CD14-positive monocyte (primary cell): Measurements from ENCODE around the gene NOP56. TPM values are rescaled to one million over a fixed set of nuclear protein-coding genes. Genes with fewer than 3 reads are reported as not detected.

ENCODE experiments used
- DNase-seq, 3 donors: peaks; one replicate each; pipeline ENCODE4 v3.0.0-alpha.2; 2011 to 2022
- H2AFZ ChIP-seq: 2 replicates; pipeline ENCODE4 v1.6.0; 2012; ENCODE audit warnings: mild to moderate bottlenecking, low read depth, low read length, inconsistent platforms; ENCODE audit not compliant: insufficient read depth, poor library complexity, severe bottlenecking
- H3K27ac ChIP-seq, 2 donors: 1 replicate in 1 of 2; 2 replicates in 1 of 2; pipeline ENCODE4 v1.5.1; 2012 to 2013; ENCODE audit warnings: low read length in 2 of 2, control low read depth in 1 of 2, inconsistent platforms in 1 of 2, low read depth in 1 of 2, mild to moderate bottlenecking in 1 of 2
- H3K27me3 ChIP-seq, 2 donors: one replicate each; pipeline versions ENCODE4 v1.6.0 to v1.6.1; 2011 to 2013; ENCODE audit warnings: low read length in 2 of 2; ENCODE audit not compliant: control insufficient read depth in 2 of 2, insufficient read depth in 2 of 2
- H3K36me3 ChIP-seq, 2 donors: replicated peaks in 1 of 2; 1 replicate in 1 of 2; 2 replicates in 1 of 2; pipeline versions ENCODE4 v1.5.1 to v1.6.1; 2012 to 2013; ENCODE audit warnings: low read length in 2 of 2, control low read depth in 1 of 2, inconsistent platforms in 1 of 2, mild to moderate bottlenecking in 1 of 2; ENCODE audit not compliant: insufficient read depth in 2 of 2, control insufficient read depth in 1 of 2
- H3K4me1 ChIP-seq, 2 donors: 1 replicate in 1 of 2; 2 replicates in 1 of 2; pipeline versions ENCODE4 v1.5.1 to v1.6.1; 2012 to 2013; ENCODE audit warnings: low read length in 2 of 2, control low read depth in 1 of 2, inconsistent platforms in 1 of 2, mild to moderate bottlenecking in 1 of 2, moderate library complexity in 1 of 2; ENCODE audit not compliant: insufficient read depth in 2 of 2, control insufficient read depth in 1 of 2
- H3K4me2 ChIP-seq: replicated peaks from 2 replicates; pipeline ENCODE3; 2012; ENCODE audit warnings: low read length, moderate library complexity, mild to moderate bottlenecking; ENCODE audit not compliant: poor library complexity, severe bottlenecking; ENCODE audit errors: extremely low read depth
- H3K4me3 ChIP-seq, 3 experiments: fragments of 200-600 bp in 1 of 3; sonication (generic) in 1 of 3; replicated peaks in 1 of 3; 1 replicate in 2 of 3; 2 replicates in 1 of 3; pipeline ENCODE4 v1.5.1; 2011 to 2013; ENCODE audit warnings: low read length in 3 of 3, mild to moderate bottlenecking in 3 of 3, control low read depth in 2 of 3, low read depth in 2 of 3, inconsistent platforms in 1 of 3, moderate library complexity in 1 of 3
- H3K79me2 ChIP-seq: 2 replicates; pipeline ENCODE4 v1.6.0; 2012; ENCODE audit warnings: mild to moderate bottlenecking, control low read depth, inconsistent platforms, low read length, moderate library complexity; ENCODE audit not compliant: insufficient read depth
- H3K9ac ChIP-seq: 2 replicates; pipeline ENCODE4 v1.6.0; 2017; ENCODE audit warnings: low read length, mild to moderate bottlenecking; ENCODE audit not compliant: insufficient read depth, poor library complexity, severe bottlenecking
- H3K9me3 ChIP-seq, 2 donors: replicated peaks in 1 of 2; 1 replicate in 1 of 2; 2 replicates in 1 of 2; pipeline versions ENCODE4 v1.5.1 to v1.6.1; 2012 to 2013; ENCODE audit warnings: low read length in 2 of 2, control low read depth in 1 of 2; ENCODE audit not compliant: control insufficient read depth in 1 of 2, insufficient read depth in 1 of 2
- H4K20me1 ChIP-seq: 2 replicates; pipeline ENCODE4 v1.6.0; 2012; ENCODE audit warnings: mild to moderate bottlenecking, low read length, control low read depth, moderate library complexity; ENCODE audit not compliant: insufficient read depth
- H3K27ac Mint-ChIP-seq, 7 donors: one replicate each; pipeline ENCODE4 v1.8.0; 2020; ENCODE audit warnings: mild to moderate bottlenecking in 7 of 7, mixed read lengths in 7 of 7, moderate library complexity in 6 of 7, inconsistent platforms in 2 of 7
- H3K27me3 Mint-ChIP-seq, 3 donors: one replicate each; pipeline ENCODE4 v1.8.0; 2021 to 2022; ENCODE audit warnings: low read depth in 3 of 3, mild to moderate bottlenecking in 3 of 3, mixed read lengths in 3 of 3, moderate library complexity in 3 of 3, inconsistent platforms in 1 of 3
- H3K36me3 Mint-ChIP-seq, 2 donors: one replicate each; pipeline ENCODE4 v1.8.0; 2020; ENCODE audit warnings: mixed read lengths in 2 of 2, inconsistent platforms in 1 of 2, mild to moderate bottlenecking in 1 of 2
- H3K4me1 Mint-ChIP-seq: one replicate; pipeline ENCODE4 v1.8.0; 2020; ENCODE audit warnings: mild to moderate bottlenecking, mixed read lengths
- H3K4me3 Mint-ChIP-seq, 2 donors: one replicate each; pipeline ENCODE4 v1.8.0; 2020; ENCODE audit warnings: mild to moderate bottlenecking in 2 of 2, mixed read lengths in 2 of 2, moderate library complexity in 1 of 2
- H3K9me3 Mint-ChIP-seq, 7 donors: one replicate each; pipeline ENCODE4 v1.8.0; 2020 to 2022; ENCODE audit warnings: mixed read lengths in 7 of 7, mild to moderate bottlenecking in 6 of 7, moderate library complexity in 6 of 7, inconsistent platforms in 2 of 7
- WGBS: methylation state at CpG from one replicate; pipeline ENCODE4 v1.1.5; 2013; ENCODE audit warnings: missing lambda C conversion rate; ENCODE audit not compliant: insufficient coverage; 5-methylcytosine and 5-hydroxymethylcytosine counted together
- intact Hi-C, 2 donors: fragments of 100-400 bp; cut with micrococcal nuclease; formaldehyde crosslinking; loops; one replicate each; pipeline versions ENCODE4 v1.15.0 to v1.15.1; 2023
- polyA plus RNA-seq, 3 donors: library from polyadenylated mRNA; depleted of rRNA in 1 of 3; unstranded in 2 of 3; stranded (reverse) in 1 of 3; fragments of 300-500 nt in 2 of 3; fragments of >200 nt in 1 of 3; fragmentation: Illumina TruSeq in 2 of 3; gene quantifications; 1 replicate in 2 of 3; 2 replicates in 1 of 3; pipeline ENCODE4 v1.2.3, GENCODE V29; 2012 to 2021
- TF ChIP-seq, protein P1 (sequence below): fragments of 200-600 bp; IDR thresholded peaks from one replicate; pipeline ENCODE4 v1.8.0; 2022; ENCODE audit warnings: antibody characterized with exemption, mild to moderate bottlenecking

The NOP56 gene
- polyA plus RNA-seq, 3 donors: 27.3 to 102 (median 33.1) TPM

DNA sequence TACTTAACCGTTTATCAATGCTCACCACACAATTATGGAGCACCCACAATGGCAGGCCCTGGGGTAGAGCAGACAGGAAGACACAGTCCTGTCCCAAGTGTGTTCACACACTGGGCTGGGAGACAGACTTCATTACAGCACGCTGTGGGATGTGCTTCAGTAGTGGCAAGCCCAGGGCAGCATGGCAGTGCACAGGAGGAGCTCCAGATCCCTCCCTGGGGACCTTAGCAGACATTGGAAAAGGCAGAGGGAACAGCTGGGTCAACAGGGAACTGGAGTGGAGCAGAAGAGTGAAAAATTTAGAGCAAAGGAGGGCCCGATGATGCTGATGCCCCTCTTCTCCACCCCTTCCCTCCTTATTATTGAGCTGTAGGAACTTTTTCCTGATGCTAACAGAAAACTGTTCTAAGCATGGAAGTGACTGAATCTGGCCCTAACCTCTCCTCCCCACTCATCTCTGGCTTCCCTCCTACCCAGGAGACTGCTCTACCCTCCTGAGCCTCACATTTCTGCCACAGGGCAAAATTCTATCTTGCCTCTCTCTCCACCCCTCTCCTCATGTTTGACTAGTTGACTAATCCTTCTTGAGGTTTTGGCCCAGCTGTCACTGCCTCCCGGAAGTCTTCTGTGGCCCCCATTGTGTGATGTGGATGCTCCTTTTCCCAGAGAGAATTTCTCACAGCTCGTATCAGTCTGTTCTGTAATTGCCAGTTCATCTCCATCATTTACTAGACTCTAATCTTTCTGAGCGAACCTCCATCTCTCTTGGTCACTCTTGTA lies 41.3 kb upstream of the NOP56 start:
- Histone ChIP-seq H4K20me1 (no peaks in the 10 kb centered on the region), H3K27me3 (no peaks in the 10 kb centered on the region), H3K79me2 (no peaks in the 10 kb centered on the region), H3K9me3 (peaks cover 11 to 15% of the 10 kb centered on the region in 2 donors), H3K27ac (no peak overlapping the region), H3K4me1 (no peaks in the 10 kb centered on the region), H3K9ac (no peak overlapping the region), H3K4me2 (no peak overlapping the region), H3K4me3 (no peak overlapping the region), H3K36me3 (no peaks in the 10 kb centered on the region), H2AFZ (no peak overlapping the region)
- no peak overlapping the region for H3K27ac Mint-ChIP-seq
- no peak overlapping the region for H3K4me3 Mint-ChIP-seq
- no peak for DNase-seq
- 52% methylated on average over 2 of the region's 6 CpGs for WGBS
- peaks cover 8 to 28% (median 23%) of the 10 kb centered on the region in 7 donors for H3K9me3 Mint-ChIP-seq
- peaks cover 6 to 16% (median 10%) of the 10 kb centered on the region in 3 donors for H3K27me3 Mint-ChIP-seq
- TF ChIP-seq, protein P1, sequence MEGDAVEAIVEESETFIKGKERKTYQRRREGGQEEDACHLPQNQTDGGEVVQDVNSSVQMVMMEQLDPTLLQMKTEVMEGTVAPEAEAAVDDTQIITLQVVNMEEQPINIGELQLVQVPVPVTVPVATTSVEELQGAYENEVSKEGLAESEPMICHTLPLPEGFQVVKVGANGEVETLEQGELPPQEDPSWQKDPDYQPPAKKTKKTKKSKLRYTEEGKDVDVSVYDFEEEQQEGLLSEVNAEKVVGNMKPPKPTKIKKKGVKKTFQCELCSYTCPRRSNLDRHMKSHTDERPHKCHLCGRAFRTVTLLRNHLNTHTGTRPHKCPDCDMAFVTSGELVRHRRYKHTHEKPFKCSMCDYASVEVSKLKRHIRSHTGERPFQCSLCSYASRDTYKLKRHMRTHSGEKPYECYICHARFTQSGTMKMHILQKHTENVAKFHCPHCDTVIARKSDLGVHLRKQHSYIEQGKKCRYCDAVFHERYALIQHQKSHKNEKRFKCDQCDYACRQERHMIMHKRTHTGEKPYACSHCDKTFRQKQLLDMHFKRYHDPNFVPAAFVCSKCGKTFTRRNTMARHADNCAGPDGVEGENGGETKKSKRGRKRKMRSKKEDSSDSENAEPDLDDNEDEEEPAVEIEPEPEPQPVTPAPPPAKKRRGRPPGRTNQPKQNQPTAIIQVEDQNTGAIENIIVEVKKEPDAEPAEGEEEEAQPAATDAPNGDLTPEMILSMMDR: no peak
- intact Hi-C loops: no loop called here
- no peaks in the 10 kb centered on the region for H3K36me3 Mint-ChIP-seq
- no peaks in the 10 kb centered on the region for H3K4me1 Mint-ChIP-seq

DNA sequence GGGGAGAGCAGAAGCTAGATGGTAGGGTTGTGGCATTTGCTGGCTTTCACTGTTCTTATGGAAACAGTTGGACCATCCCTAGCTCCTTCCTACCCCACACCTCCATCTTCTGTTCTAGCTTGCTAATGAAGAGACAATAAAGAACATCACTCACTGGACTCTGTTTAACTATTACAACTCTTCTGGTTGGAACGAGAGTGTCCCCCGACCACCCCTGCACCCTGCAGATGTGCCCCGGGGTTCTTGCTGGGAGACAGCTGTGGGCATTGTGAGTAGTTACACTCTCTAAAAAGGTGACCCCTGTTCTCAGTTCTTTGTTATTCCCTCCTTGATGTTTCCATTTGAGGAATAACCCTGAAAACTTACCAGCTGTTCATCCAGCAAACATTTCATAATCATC lies 40.4 kb upstream of the NOP56 start:
- 100% methylated on average over 3 of the region's 3 CpGs for WGBS
- Histone ChIP-seq H3K36me3 (no peaks in the 10 kb centered on the region), H3K4me2 (no peak overlapping the region), H2AFZ (no peak overlapping the region), H3K27me3 (no peaks in the 10 kb centered on the region), H3K9ac (no peak overlapping the region), H3K79me2 (no peaks in the 10 kb centered on the region), H3K4me3 (no peak overlapping the region), H4K20me1 (no peaks in the 10 kb centered on the region), H3K27ac (no peak overlapping the region), H3K4me1 (no peaks in the 10 kb centered on the region), H3K9me3 (peaks cover 8% of the 10 kb centered on the region in 2 donors)
- Mint-ChIP-seq H3K4me1 (no peaks in the 10 kb centered on the region), H3K4me3 (no peak overlapping the region), H3K36me3 (no peaks in the 10 kb centered on the region), H3K27ac (no peak overlapping the region), H3K9me3 (peaks cover 7 to 22% (median 15%) of the 10 kb centered on the region in 7 donors), H3K27me3 (peaks cover 11 to 19% (median 12%) of the 10 kb centered on the region in 3 donors)
- DNase-seq: no peak
- TF ChIP-seq, protein P1: no peak
- intact Hi-C loops: no loop called here
